Trophoblast cell (in vitro differentiated cells and primary cell): ENCODE results near the gene ODC1.
"Not testable (repeated sequence)": the region's sequence is repeated elsewhere in the genome, so short reads cannot be mapped to it uniquely, and the experiment has no call there.

Experiments used
- DNase-seq, 2 donors: peaks; one replicate each; pipeline ENCODE4 v3.0.0-alpha.2; 2016
- H2AFZ ChIP-seq: 2 replicates; pipeline ENCODE4 v1.6.1; 2013; ENCODE audit warnings: low read length, moderate library complexity, mild to moderate bottlenecking; ENCODE audit not compliant: insufficient read depth, poor library complexity
- H2AK5ac ChIP-seq: 2 replicates; pipeline ENCODE4 v1.6.1; 2013; ENCODE audit warnings: mild to moderate bottlenecking, low read length
- H2BK120ac ChIP-seq: 2 replicates; pipeline ENCODE4 v1.6.1; 2013; ENCODE audit warnings: low read length, mild to moderate bottlenecking, moderate library complexity; ENCODE audit not compliant: insufficient read depth, poor library complexity
- H2BK12ac ChIP-seq: 2 replicates; pipeline ENCODE4 v1.6.1; 2013; ENCODE audit warnings: mild to moderate bottlenecking, low read length, moderate library complexity
- H2BK5ac ChIP-seq: 2 replicates; pipeline ENCODE4 v1.6.1; 2013; ENCODE audit warnings: low read length, low read depth, moderate library complexity, mild to moderate bottlenecking; ENCODE audit not compliant: poor library complexity
- H3K14ac ChIP-seq: 2 replicates; pipeline ENCODE4 v1.6.1; 2013; ENCODE audit warnings: mild to moderate bottlenecking, low read length
- H3K18ac ChIP-seq: 2 replicates; pipeline ENCODE4 v1.6.1; 2013; ENCODE audit warnings: mild to moderate bottlenecking, low read length
- H3K23ac ChIP-seq: 2 replicates; pipeline ENCODE4 v1.6.1; 2013; ENCODE audit warnings: low read length
- H3K27ac ChIP-seq: 2 replicates; pipeline ENCODE4 v1.5.1; 2013; ENCODE audit warnings: low read depth, mild to moderate bottlenecking, inconsistent platforms, low read length, moderate library complexity
- H3K27me3 ChIP-seq: 2 replicates; pipeline ENCODE4 v1.6.1; 2013; ENCODE audit warnings: inconsistent platforms, mild to moderate bottlenecking, low read length, moderate library complexity; ENCODE audit not compliant: insufficient read depth
- H3K36me3 ChIP-seq, 2 experiments: 1 replicate in 1 of 2; 2 replicates in 1 of 2; pipeline ENCODE4 v1.6.1; 2013; ENCODE audit warnings: low read length in 2 of 2, mild to moderate bottlenecking in 2 of 2, moderate library complexity in 1 of 2; ENCODE audit not compliant: insufficient read depth in 2 of 2, control insufficient read depth in 1 of 2
- H3K4ac ChIP-seq: 2 replicates; pipeline ENCODE4 v1.6.1; 2013; ENCODE audit warnings: low read depth, mild to moderate bottlenecking, low read length, moderate library complexity
- H3K4me1 ChIP-seq, 2 experiments: 1 replicate in 1 of 2; 2 replicates in 1 of 2; pipeline ENCODE4 v1.6.1; 2013; ENCODE audit warnings: low read length in 2 of 2, mild to moderate bottlenecking in 2 of 2, moderate library complexity in 1 of 2; ENCODE audit not compliant: insufficient read depth in 2 of 2, control insufficient read depth in 1 of 2
- H3K4me2 ChIP-seq: 2 replicates; pipeline ENCODE4 v1.6.1; 2013; ENCODE audit warnings: inconsistent platforms, mild to moderate bottlenecking, low read length, moderate library complexity
- H3K4me3 ChIP-seq: 2 replicates; pipeline ENCODE4 v1.5.1; 2013; ENCODE audit warnings: mild to moderate bottlenecking, low read depth, low read length, inconsistent platforms
- H3K79me1 ChIP-seq: one replicate; pipeline ENCODE4 v1.6.1; 2013; ENCODE audit warnings: low read length
- H3K79me2 ChIP-seq: 2 replicates; pipeline ENCODE4 v1.6.1; 2013; ENCODE audit warnings: low read length, mild to moderate bottlenecking; ENCODE audit not compliant: control insufficient read depth, insufficient read depth, poor library complexity
- H3K9ac ChIP-seq: 2 replicates; pipeline ENCODE4 v1.6.1; 2013; ENCODE audit warnings: mild to moderate bottlenecking, low read length
- H3K9me3 ChIP-seq: 2 replicates; pipeline ENCODE4 v1.6.1; 2013; ENCODE audit warnings: low read depth, mild to moderate bottlenecking, control low read depth, inconsistent platforms, low read length; ENCODE audit not compliant: insufficient read depth
- H4K12ac ChIP-seq: 2 replicates; pipeline ENCODE4 v1.6.1; 2013; ENCODE audit warnings: low read depth, mild to moderate bottlenecking, low read length, moderate library complexity
- H4K8ac ChIP-seq: 2 replicates; pipeline ENCODE4 v1.6.1; 2013; ENCODE audit warnings: low read depth, mild to moderate bottlenecking, low read length, moderate library complexity
- H4K91ac ChIP-seq: one replicate; pipeline ENCODE4 v1.6.1; 2013; ENCODE audit warnings: low read depth, mild to moderate bottlenecking, low read length, moderate library complexity
- WGBS: extraction: QIAGEN DNeasy Blood & Tissue Kit; methylation state at CpG from one replicate; pipeline ENCODE4 v1.1.7; 2013; ENCODE audit warnings: missing lambda C conversion rate; ENCODE audit not compliant: insufficient read length, insufficient coverage; ENCODE audit errors: extremely low coverage; 5-methylcytosine and 5-hydroxymethylcytosine counted together

ODC1 gene

DNA sequence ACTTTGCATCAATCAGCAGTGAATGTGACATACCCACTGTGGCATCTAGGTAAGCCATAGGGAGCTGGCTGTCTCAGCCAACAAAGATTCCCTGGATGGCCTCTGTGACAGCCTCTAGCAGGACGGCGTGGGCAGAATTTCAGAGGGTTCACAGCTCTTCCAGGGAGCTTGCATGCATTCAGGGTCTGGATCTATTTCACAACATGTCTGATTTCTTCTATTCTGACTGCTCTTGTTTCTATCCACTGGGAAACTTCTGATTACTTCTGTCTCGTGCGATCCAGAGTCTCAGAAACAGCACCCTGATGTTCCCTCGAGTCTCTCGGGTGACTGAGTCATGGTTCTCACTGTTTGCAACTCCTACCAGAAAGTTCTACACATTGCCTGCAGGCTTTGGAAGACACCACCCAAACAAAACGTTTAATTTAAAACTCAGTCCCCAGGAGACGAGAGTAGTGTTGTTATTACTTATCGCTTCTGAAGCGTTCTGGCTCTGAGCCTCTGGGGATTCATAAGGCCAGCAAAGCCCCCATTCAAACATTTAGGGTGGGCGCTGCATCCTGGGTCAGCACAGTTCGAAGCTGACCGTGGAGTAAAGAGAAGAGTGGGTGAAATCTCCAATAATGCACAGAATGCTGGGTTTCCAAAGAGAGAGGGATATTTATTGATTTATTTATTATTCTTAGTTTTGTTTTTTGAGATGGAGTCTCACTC lies 41.9 kb upstream of the ODC1 start:
- Histone ChIP-seq H3K23ac (no peak overlapping the region), H2AFZ (no peak overlapping the region)
- no CpG with 5 or more reads among the region's 13 CpGs for WGBS

DNA sequence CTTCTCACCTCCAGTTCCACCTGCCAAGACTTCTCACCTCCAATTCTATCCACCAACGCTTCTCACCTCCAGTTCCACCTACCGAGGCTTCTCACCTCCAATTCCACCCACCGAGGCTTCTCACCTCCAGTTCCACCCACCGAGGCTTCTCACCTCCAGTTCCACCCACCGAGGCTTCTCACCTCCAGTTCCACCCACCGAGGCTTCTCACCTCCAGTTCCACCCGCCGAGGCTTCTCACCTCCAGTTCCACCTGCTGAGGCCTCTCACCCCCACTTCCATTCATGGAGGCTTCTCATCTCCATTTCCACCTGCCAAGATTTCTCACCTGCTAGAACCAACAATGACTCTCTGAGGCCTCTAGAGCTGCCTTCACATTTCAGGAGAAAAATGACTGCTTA lies 40.0 kb upstream of the ODC1 start:
- not testable (repeated sequence) for H3K27me3 ChIP-seq, H3K27ac ChIP-seq, H3K14ac ChIP-seq, H3K9ac ChIP-seq, H3K4me3 ChIP-seq, H2AK5ac ChIP-seq, H2BK120ac ChIP-seq, H3K4me2 ChIP-seq, H2AFZ ChIP-seq, H3K36me3 ChIP-seq, H3K18ac ChIP-seq, H4K91ac ChIP-seq, H3K23ac ChIP-seq, H3K4ac ChIP-seq, H3K79me2 ChIP-seq, H2BK5ac ChIP-seq, H3K4me1 ChIP-seq, H2BK12ac ChIP-seq, H3K9me3 ChIP-seq, H4K12ac ChIP-seq, H4K8ac ChIP-seq, H3K79me1 ChIP-seq, DNase-seq
- WGBS, result no CpG with 5 or more reads among the region's 8 CpGs

More for the DNA sequence above, 41.9 kb upstream of the ODC1 start:
- H3K27me3 ChIP-seq, result no peaks in the 10 kb centered on the region
- no peak overlapping the region for H3K14ac ChIP-seq
- no peak overlapping the region for H2BK12ac ChIP-seq
- H3K4me1 ChIP-seq, result no peaks in the 10 kb centered on the region
- H2BK120ac ChIP-seq, result no peak overlapping the region
- H3K4me2 ChIP-seq, result no peak overlapping the region
- H3K27ac ChIP-seq, result no peak overlapping the region
- H2BK5ac ChIP-seq, result no peak overlapping the region
- no peak overlapping the region for H4K91ac ChIP-seq
- H4K12ac ChIP-seq, result no peak overlapping the region
- no peak overlapping the region for H4K8ac ChIP-seq
- no peak overlapping the region for H3K4ac ChIP-seq
- no peak overlapping the region for H3K18ac ChIP-seq
- no peak overlapping the region for H3K9ac ChIP-seq
- no peaks in the 10 kb centered on the region for H3K9me3 ChIP-seq
- no peak overlapping the region for H3K4me3 ChIP-seq
- H2AK5ac ChIP-seq, result no peak overlapping the region
- no peaks in the 10 kb centered on the region for H3K79me2 ChIP-seq
- no peak for DNase-seq
- no peaks in the 10 kb centered on the region for H3K36me3 ChIP-seq
- H3K79me1 ChIP-seq, result no peaks in the 10 kb centered on the region

- not testable (repeated sequence) for H2BK5ac ChIP-seq, H3K23ac ChIP-seq, H3K4me1 ChIP-seq, H4K8ac ChIP-seq, H3K79me1 ChIP-seq, H2BK12ac ChIP-seq, H3K18ac ChIP-seq, H3K36me3 ChIP-seq, H3K14ac ChIP-seq, DNase-seq, H3K9me3 ChIP-seq, H3K4ac ChIP-seq, H4K91ac ChIP-seq, H3K79me2 ChIP-seq, H3K27me3 ChIP-seq, H3K4me3 ChIP-seq, H2BK120ac ChIP-seq, H4K12ac ChIP-seq, H3K27ac ChIP-seq, H2AFZ ChIP-seq, H3K4me2 ChIP-seq, H2AK5ac ChIP-seq, H3K9ac ChIP-seq
- no CpG with 5 or more reads among the region's 5 CpGs for WGBS
Observed at GRCh38 chr2:10487741-10488104, 39.6 kb upstream of the ODC1 start.

DNA sequence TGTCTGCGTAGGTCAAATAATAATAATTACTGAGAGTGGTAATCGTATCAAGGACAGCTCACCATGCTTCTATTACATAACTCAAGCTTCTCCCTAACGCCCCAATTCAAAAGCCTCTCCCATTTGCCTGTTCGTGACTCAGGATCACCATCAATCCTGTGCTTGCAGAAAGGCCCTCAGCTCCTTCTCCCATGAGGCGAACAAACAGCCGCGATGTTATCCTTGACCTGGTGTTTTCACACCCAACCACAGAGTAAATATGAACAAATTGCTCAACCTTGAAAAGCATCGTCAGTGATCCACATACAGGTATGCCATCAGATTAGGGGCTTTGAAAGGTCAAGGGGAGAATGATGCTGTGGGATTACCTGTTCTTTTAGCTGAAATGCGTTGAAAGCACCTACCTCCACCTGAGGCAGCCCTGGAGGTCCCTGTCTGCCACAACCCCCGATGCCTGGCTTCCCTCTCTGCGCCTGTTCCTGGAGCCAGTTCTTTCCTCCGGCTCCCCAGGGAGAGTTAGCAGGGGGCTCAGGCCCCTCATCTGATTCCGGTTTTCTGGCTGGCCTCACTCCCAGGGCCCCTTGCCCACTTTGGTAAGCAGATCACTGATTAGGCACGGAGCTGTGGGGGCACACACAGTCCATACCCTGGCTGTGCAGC lies 39.1 kb upstream of the ODC1 start:
- no peak overlapping the region for H2BK12ac ChIP-seq
- no peak overlapping the region for H4K8ac ChIP-seq
- H2BK120ac ChIP-seq, result no peak overlapping the region
- no peak overlapping the region for H3K4me2 ChIP-seq
- H3K9me3 ChIP-seq, result no peaks in the 10 kb centered on the region
- no peak overlapping the region for H3K27ac ChIP-seq
- H3K4ac ChIP-seq, result no peak overlapping the region
- H2AFZ ChIP-seq, result no peak overlapping the region
- no peak overlapping the region for H2BK5ac ChIP-seq
- H2AK5ac ChIP-seq, result no peak overlapping the region
- no peaks in the 10 kb centered on the region for H3K79me1 ChIP-seq
- no peak overlapping the region for H3K18ac ChIP-seq
- no peak overlapping the region for H4K91ac ChIP-seq
- H3K23ac ChIP-seq, result no peak overlapping the region
- H3K79me2 ChIP-seq, result no peaks in the 10 kb centered on the region
- no CpG with 5 or more reads among the region's 14 CpGs for WGBS
- H3K14ac ChIP-seq, result no peak overlapping the region
- no peak overlapping the region for H4K12ac ChIP-seq
- no peak overlapping the region for H3K4me3 ChIP-seq
- H3K4me1 ChIP-seq, result no peaks in the 10 kb centered on the region
- H3K27me3 ChIP-seq, result no peaks in the 10 kb centered on the region
- no peak for DNase-seq
- H3K36me3 ChIP-seq, result no peaks in the 10 kb centered on the region
- no peak overlapping the region for H3K9ac ChIP-seq
